Activated CD4-positive, alpha-beta T cell treated with anti-CD3 and anti-CD28 coated beads, Interleukin-2, amount 50 U/mL, for 48 hours (primary cell): ENCODE data around the gene TFCP2L1.

ENCODE experiments used
- DNase-seq, 2 experiments: peaks; one replicate each; pipeline ENCODE4 v3.0.0-alpha.2; 2020

Gene TFCP2L1

GRCh38 chr2:121195036-121195435 lies 90.0 kb downstream of the TFCP2L1 start:
- no peak for DNase-seq

- DNase-seq = no peak
Measured at GRCh38 chr2:121194626-121195025, 90.4 kb downstream of the TFCP2L1 start.

- DNase-seq = no peak
Measured at GRCh38 chr2:121193185-121193584, 91.8 kb downstream of the TFCP2L1 start.

GRCh38 chr2:121192576-121192975 lies 92.4 kb downstream of the TFCP2L1 start:
- DNase-seq = no peak

- no peak for DNase-seq
Measured at GRCh38 chr2:121191191-121192170, 93.5 kb downstream of the TFCP2L1 start.

GRCh38 chr2:121189661-121190381 lies 95.2 kb downstream of the TFCP2L1 start:
- no peak for DNase-seq

GRCh38 chr2:121189011-121189410 lies 96.0 kb downstream of the TFCP2L1 start:
- DNase-seq = no peak

- DNase-seq = no peak
Measured at GRCh38 chr2:121187982-121188411, 97.0 kb downstream of the TFCP2L1 start.

- no peak for DNase-seq
Measured at GRCh38 chr2:121187351-121187981, 97.5 kb downstream of the TFCP2L1 start.

GRCh38 chr2:121186261-121186660 lies 98.7 kb downstream of the TFCP2L1 start:
- no peak for DNase-seq

GRCh38 chr2:121185571-121186074 lies 99.4 kb downstream of the TFCP2L1 start:
- no peak for DNase-seq

GRCh38 chr2:121185111-121185510 lies 99.9 kb downstream of the TFCP2L1 start:
- no peak for DNase-seq

GRCh38 chr2:121184248-121184862 lies 100.6 kb downstream of the TFCP2L1 start:
- DNase-seq = no peak

GRCh38 chr2:121182520-121182919 lies 102.5 kb downstream of the TFCP2L1 start:
- DNase-seq = no peak

GRCh38 chr2:121179467-121179866 lies 105.5 kb downstream of the TFCP2L1 start:
- no peak for DNase-seq

- no peak for DNase-seq
Measured at GRCh38 chr2:121178730-121179129, 106.3 kb downstream of the TFCP2L1 start.

- no peak for DNase-seq
Measured at GRCh38 chr2:121177896-121178295, 107.1 kb downstream of the TFCP2L1 start.

GRCh38 chr2:121175326-121175725 lies 109.7 kb downstream of the TFCP2L1 start:
- no peak for DNase-seq

GRCh38 chr2:121173806-121174205 lies 111.2 kb downstream of the TFCP2L1 start:
- no peak for DNase-seq

- no peak for DNase-seq
Measured at GRCh38 chr2:121173112-121173511, 111.9 kb downstream of the TFCP2L1 start.

GRCh38 chr2:121172456-121172855 lies 112.5 kb downstream of the TFCP2L1 start:
- no peak for DNase-seq

GRCh38 chr2:121171625-121172119 lies 113.3 kb downstream of the TFCP2L1 start:
- DNase-seq = peak in 1 of 2 experiments; percentile 5
